Thymus (tissue), 11 donors: ENCODE data around the gene KRT31. TPM values are rescaled to one million over a fixed set of nuclear protein-coding genes. Genes with fewer than 3 reads are reported as not detected.
"Not testable (repeated sequence)": the region's sequence is repeated elsewhere in the genome, so short reads cannot be mapped to it uniquely, and the experiment has no call there.

Experiments
- DNase-seq, 9 donors: peaks; one replicate each; pipeline ENCODE4 v3.0.0-alpha.2; 2013; ENCODE audit warnings: low spot score in 9 of 9, low read depth in 6 of 9, missing footprints in 1 of 9
- H3K27ac ChIP-seq, 2 donors: one replicate each; pipeline ENCODE4 v1.5.1; 2013; ENCODE audit warnings: control low read depth in 1 of 2, low read depth in 1 of 2, low read length in 1 of 2, mild to moderate bottlenecking in 1 of 2, moderate library complexity in 1 of 2
- H3K27me3 ChIP-seq, 2 donors: one replicate each; pipeline ENCODE4 v1.5.1; 2013; ENCODE audit warnings: low read length in 1 of 2; ENCODE audit not compliant: control insufficient read depth in 2 of 2, insufficient read depth in 1 of 2
- H3K36me3 ChIP-seq, 2 donors: one replicate each; pipeline ENCODE4 v1.5.1; 2013; ENCODE audit warnings: low read length in 1 of 2, mild to moderate bottlenecking in 1 of 2, moderate library complexity in 1 of 2; ENCODE audit not compliant: control insufficient read depth in 2 of 2, insufficient read depth in 2 of 2
- H3K4me1 ChIP-seq, 2 donors: one replicate each; pipeline ENCODE4 v1.5.1; 2013; ENCODE audit warnings: low read length in 2 of 2; ENCODE audit not compliant: control insufficient read depth in 2 of 2, insufficient read depth in 2 of 2
- H3K4me3 ChIP-seq, 2 donors: one replicate each; pipeline ENCODE4 v1.5.1; 2013; ENCODE audit warnings: low read length in 2 of 2, control low read depth in 1 of 2, mild to moderate bottlenecking in 1 of 2
- H3K9me3 ChIP-seq, 2 donors: one replicate each; pipeline ENCODE4 v1.5.1; 2013; ENCODE audit warnings: low read length in 1 of 2, mild to moderate bottlenecking in 1 of 2; ENCODE audit not compliant: control insufficient read depth in 2 of 2, insufficient read depth in 1 of 2
- WGBS: extraction: QIAGEN DNeasy Blood & Tissue Kit; methylation state at CpG from one replicate; pipeline ENCODE4 v1.1.7; 2013; 5-methylcytosine and 5-hydroxymethylcytosine counted together
- polyA plus RNA-seq: library from polyadenylated mRNA; stranded (reverse); fragments of 200-250 nt; gene quantifications from one replicate; pipeline ENCODE4 v1.2.3, GENCODE V29; 2013
- total RNA-seq: library from RNA; stranded (reverse); fragments of 120-200 nt; gene quantifications from one replicate; pipeline ENCODE4 v1.2.4, GENCODE V29; 2013
- donor health status: healthy.

The KRT31 gene
- total and polyA plus RNA-seq, 2 donors = 1.9 to 6.4 TPM

DNA sequence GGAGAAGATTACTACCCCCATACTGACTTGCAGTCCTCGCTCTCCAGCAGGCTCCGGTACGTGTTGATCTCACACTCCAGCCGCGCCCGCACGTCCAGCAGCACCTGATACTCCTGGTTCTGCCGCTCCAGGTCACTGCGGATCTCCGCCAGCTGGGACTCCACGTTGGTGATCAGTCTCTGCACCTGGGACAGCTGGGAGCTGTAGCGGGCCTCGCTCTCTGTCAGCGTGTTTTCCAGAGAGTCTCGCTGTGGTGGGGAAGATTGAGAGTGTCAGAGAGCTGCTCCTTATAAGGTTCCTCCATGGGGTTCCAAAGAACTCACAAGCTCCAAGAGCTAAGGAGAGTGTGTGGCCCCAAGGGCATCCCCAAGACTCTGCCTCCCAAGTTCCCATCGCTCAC lies 51.0 kb downstream of the KRT31 start:
- not testable (repeated sequence) for DNase-seq, H3K9me3 ChIP-seq, H3K27ac ChIP-seq, H3K36me3 ChIP-seq, H3K4me1 ChIP-seq, H3K27me3 ChIP-seq, H3K4me3 ChIP-seq
- 94% methylated on average over 16 of the region's 16 CpGs for WGBS

DNA sequence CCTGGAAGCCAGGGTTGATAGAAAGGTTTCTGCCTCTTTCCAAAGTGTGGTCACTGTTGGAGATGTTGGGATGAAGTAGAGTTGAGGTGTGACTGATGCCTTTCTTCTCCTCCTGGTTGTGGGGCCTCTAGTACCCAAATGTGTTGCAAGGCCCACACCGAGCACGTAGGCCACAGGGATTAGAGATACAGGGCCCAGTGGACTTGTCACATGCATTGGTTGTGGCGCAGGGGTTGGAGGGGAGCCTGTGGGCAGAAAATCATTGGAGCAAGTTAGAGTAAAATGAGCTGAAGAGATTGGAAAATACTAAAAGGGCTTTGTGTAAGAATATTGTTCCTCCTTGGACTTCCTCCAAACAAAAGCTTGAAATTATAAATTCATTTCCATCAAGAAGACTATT lies 51.4 kb downstream of the KRT31 start:
- DNase-seq = no peak
- no peaks in the 10 kb centered on the region for H3K36me3 ChIP-seq
- H3K27ac ChIP-seq = no peak overlapping the region
- H3K4me1 ChIP-seq = no peaks in the 10 kb centered on the region
- H3K9me3 ChIP-seq = peaks cover 0 to 8% of the 10 kb centered on the region in 2 donors
- WGBS = 99% methylated on average over 3 of the region's 3 CpGs
- no peak overlapping the region for H3K4me3 ChIP-seq
- H3K27me3 ChIP-seq = no peaks in the 10 kb centered on the region

Other genes with a start within 250 kb of the KRT31 start
Only the 30 nearest of the 31 such genes appear.
- not detected for gene KRTAP4-4, start 236.9 kb downstream of the KRT31 start, total RNA-seq
- gene KRTAP4-4, start 236.9 kb downstream of the KRT31 start, polyA plus RNA-seq = not detected
- gene KRTAP4-3, start 229.4 kb downstream of the KRT31 start, total RNA-seq = not detected
- gene KRTAP4-3, start 229.4 kb downstream of the KRT31 start, polyA plus RNA-seq = not detected
- not detected for gene KRTAP4-2, start 219.4 kb downstream of the KRT31 start, total RNA-seq
- gene KRTAP4-2, start 219.4 kb downstream of the KRT31 start, polyA plus RNA-seq = not detected
- not detected for gene KRTAP4-1, start 212.7 kb downstream of the KRT31 start, total RNA-seq
- gene KRTAP4-1, start 212.7 kb downstream of the KRT31 start, polyA plus RNA-seq = not detected
- gene KRTAP9-1, start 207.7 kb downstream of the KRT31 start, total RNA-seq = not detected
- gene KRTAP9-1, start 207.7 kb downstream of the KRT31 start, polyA plus RNA-seq = not detected
- not detected for gene KRTAP9-2, start 171.0 kb downstream of the KRT31 start, total RNA-seq
- not detected for gene KRTAP9-2, start 171.0 kb downstream of the KRT31 start, polyA plus RNA-seq
- gene KRTAP9-3, start 165.2 kb downstream of the KRT31 start, total RNA-seq = not detected
- gene KRTAP9-3, start 165.2 kb downstream of the KRT31 start, polyA plus RNA-seq = not detected
- gene KRTAP9-8, start 159.6 kb downstream of the KRT31 start, total RNA-seq = not detected
- 0.09 TPM for gene KRTAP9-8, start 159.6 kb downstream of the KRT31 start, polyA plus RNA-seq
- gene KRTAP9-4, start 147.9 kb downstream of the KRT31 start, total RNA-seq = not detected
- 0.05 TPM for gene KRTAP9-4, start 147.9 kb downstream of the KRT31 start, polyA plus RNA-seq
- gene KRTAP9-9, start 142.2 kb downstream of the KRT31 start, total RNA-seq = not detected
- gene KRTAP9-9, start 142.2 kb downstream of the KRT31 start, polyA plus RNA-seq = 0.02 TPM
- gene KRTAP9-6, start 132.2 kb downstream of the KRT31 start, total RNA-seq = not detected
- 0.02 TPM for gene KRTAP9-6, start 132.2 kb downstream of the KRT31 start, polyA plus RNA-seq
- gene KRTAP9-7, start 121.9 kb downstream of the KRT31 start, total RNA-seq = not detected
- gene KRTAP9-7, start 121.9 kb downstream of the KRT31 start, polyA plus RNA-seq = not detected
- gene KRTAP29-1, start 94.8 kb downstream of the KRT31 start, total RNA-seq = not detected
- 0.23 TPM for gene KRTAP29-1, start 94.8 kb downstream of the KRT31 start, polyA plus RNA-seq
- gene KRTAP16-1, start 88.3 kb downstream of the KRT31 start, total RNA-seq = not detected
- gene KRTAP16-1, start 88.3 kb downstream of the KRT31 start, polyA plus RNA-seq = 0.07 TPM
- 0.09 TPM for gene KRTAP17-1, start 81.9 kb downstream of the KRT31 start, total RNA-seq
- 0.11 TPM for gene KRTAP17-1, start 81.9 kb downstream of the KRT31 start, polyA plus RNA-seq
- 0.66 TPM for gene KRT33A, start 46.8 kb downstream of the KRT31 start, total RNA-seq
- 1.4 TPM for gene KRT33A, start 46.8 kb downstream of the KRT31 start, polyA plus RNA-seq
- 1.7 TPM for gene KRT33B, start 27.8 kb downstream of the KRT31 start, total RNA-seq
- 6.1 TPM for gene KRT33B, start 27.8 kb downstream of the KRT31 start, polyA plus RNA-seq
- 0.52 TPM for gene KRT34, start 15.3 kb downstream of the KRT31 start, total RNA-seq
- gene KRT34, start 15.3 kb downstream of the KRT31 start, polyA plus RNA-seq = 1.5 TPM
- gene KRT37, start 27.0 kb upstream of the KRT31 start, total RNA-seq = 0.19 TPM
- 0.34 TPM for gene KRT37, start 27.0 kb upstream of the KRT31 start, polyA plus RNA-seq
- 0.38 TPM for gene KRT38, start 43.4 kb upstream of the KRT31 start, total RNA-seq
- gene KRT38, start 43.4 kb upstream of the KRT31 start, polyA plus RNA-seq = 7.9 TPM
- 2.5 TPM for gene KRT32, start 69.8 kb upstream of the KRT31 start, total RNA-seq
- gene KRT32, start 69.8 kb upstream of the KRT31 start, polyA plus RNA-seq = 2.2 TPM
- gene KRT35, start 83.5 kb upstream of the KRT31 start, total RNA-seq = 0.05 TPM
- 0.21 TPM for gene KRT35, start 83.5 kb upstream of the KRT31 start, polyA plus RNA-seq
- gene KRT36, start 92.3 kb upstream of the KRT31 start, total RNA-seq = 1.2 TPM
- gene KRT36, start 92.3 kb upstream of the KRT31 start, polyA plus RNA-seq = 3.5 TPM
- gene KRT13, start 108.0 kb upstream of the KRT31 start, total RNA-seq = 81.7 TPM
- 75.9 TPM for gene KRT13, start 108.0 kb upstream of the KRT31 start, polyA plus RNA-seq
- gene KRT15, start 121.3 kb upstream of the KRT31 start, total RNA-seq = 191 TPM
- 831 TPM for gene KRT15, start 121.3 kb upstream of the KRT31 start, polyA plus RNA-seq
- 296 TPM for gene KRT19, start 130.7 kb upstream of the KRT31 start, total RNA-seq
- 758 TPM for gene KRT19, start 130.7 kb upstream of the KRT31 start, polyA plus RNA-seq
- gene KRT9, start 174.5 kb upstream of the KRT31 start, total RNA-seq = 1.7 TPM
- 60.7 TPM for gene KRT9, start 174.5 kb upstream of the KRT31 start, polyA plus RNA-seq
- gene KRT14, start 189.3 kb upstream of the KRT31 start, total RNA-seq = 20.7 TPM
- gene KRT14, start 189.3 kb upstream of the KRT31 start, polyA plus RNA-seq = 210 TPM
- gene KRT16, start 215.2 kb upstream of the KRT31 start, total RNA-seq = 7.5 TPM
- 262 TPM for gene KRT16, start 215.2 kb upstream of the KRT31 start, polyA plus RNA-seq
- 195 TPM for gene KRT17, start 227.0 kb upstream of the KRT31 start, total RNA-seq
- gene KRT17, start 227.0 kb upstream of the KRT31 start, polyA plus RNA-seq = 2,044 TPM